ENCODE measurements around the gene PARVB.

PARVB gene

GRCh38 chr22:44165286-44165874 is 141.3 kb downstream of the PARVB start:
- DNase-seq (ENCODE audit: low read depth): no peak
- H3K4me3 ChIP-seq (ENCODE audit: low read depth, low read length): no peak overlapping the region
- TF ChIP-seq CTCF (IDR thresholded peaks at IDR 0.05; ENCODE audit: low read depth, low read length) (no peak), MYC (IDR thresholded peaks at IDR 0.05; ENCODE audit: low read depth, low read length) (no peak), POLR2A (IDR thresholded peaks at IDR 0.05; ENCODE audit: extremely low read depth, insufficient read length) (no peak), MAX (IDR thresholded peaks at IDR 0.05; ENCODE audit: low read depth, low read length) (no peak)

- TF ChIP-seq MAX (IDR thresholded peaks at IDR 0.05; ENCODE audit: low read depth, low read length) (no peak), POLR2A (IDR thresholded peaks at IDR 0.05; ENCODE audit: extremely low read depth, insufficient read length) (no peak), CTCF (IDR thresholded peaks at IDR 0.05; ENCODE audit: low read depth, low read length) (no peak), MYC (IDR thresholded peaks at IDR 0.05; ENCODE audit: low read depth, low read length) (no peak)
- no peak for DNase-seq (ENCODE audit: low read depth)
- H3K4me3 ChIP-seq (ENCODE audit: low read depth, low read length): no peak overlapping the region
Measured at GRCh38 chr22:44166498-44167276, 142.6 kb downstream of the PARVB start.

- no peak for TF ChIP-seq MYC (IDR thresholded peaks at IDR 0.05; ENCODE audit: low read depth, low read length)
- TF ChIP-seq CTCF (IDR thresholded peaks at IDR 0.05; ENCODE audit: low read depth, low read length): no peak
- no peak for TF ChIP-seq POLR2A (IDR thresholded peaks at IDR 0.05; ENCODE audit: extremely low read depth, insufficient read length)
- no peak for TF ChIP-seq MAX (IDR thresholded peaks at IDR 0.05; ENCODE audit: low read depth, low read length)
Measured at GRCh38 chr22:44167501-44167900, 143.4 kb downstream of the PARVB start.

GRCh38 chr22:44168206-44168605 is 144.1 kb downstream of the PARVB start:
- TF ChIP-seq MYC (IDR thresholded peaks at IDR 0.05; ENCODE audit: low read depth, low read length) (no peak), CTCF (IDR thresholded peaks at IDR 0.05; ENCODE audit: low read depth, low read length) (no peak), POLR2A (IDR thresholded peaks at IDR 0.05; ENCODE audit: extremely low read depth, insufficient read length) (no peak)
- DNase-seq (ENCODE audit: low read depth): no peak
- no peak overlapping the region for H3K4me3 ChIP-seq (ENCODE audit: low read depth, low read length)

More at GRCh38 chr22:44167501-44167900, 143.4 kb downstream of the PARVB start:
- no peak for DNase-seq (ENCODE audit: low read depth)
- no peak overlapping the region for H3K4me3 ChIP-seq (ENCODE audit: low read depth, low read length)

- TF ChIP-seq CTCF (IDR thresholded peaks at IDR 0.05; ENCODE audit: low read depth, low read length) (no peak), POLR2A (IDR thresholded peaks at IDR 0.05; ENCODE audit: extremely low read depth, insufficient read length) (no peak), MAX (IDR thresholded peaks at IDR 0.05; ENCODE audit: low read depth, low read length) (no peak), MYC (IDR thresholded peaks at IDR 0.05; ENCODE audit: low read depth, low read length) (no peak)
- no peak for DNase-seq (ENCODE audit: low read depth)
- no peak overlapping the region for H3K4me3 ChIP-seq (ENCODE audit: low read depth, low read length)
Measured at GRCh38 chr22:44170470-44170869, 146.4 kb downstream of the PARVB start.
